PC-9 (cell line): Measurements from ENCODE around the gene RAD51AP2. TPM values are rescaled to one million over a fixed set of nuclear protein-coding genes. Genes with fewer than 3 reads are reported as not detected.

Experiments
- BruUV-seq: library from RNA; stranded (reverse); fragments of 400-500 nt; replicated peaks from 2 replicates; lab custom pipeline; 2021; lab: Mats Ljungman, UMichigan
- CTCF ChIA-PET: fragments of 300-600 bp; sonication (Branson Sonifier 250); formaldehyde crosslinking; loops from one replicate; lab custom pipeline; 2022; ENCODE audit warnings: antibody characterized with exemption; lab: Charles Lee
- POLR2A ChIA-PET: fragments of 300-600 bp; sonication (Branson Sonifier 250); formaldehyde crosslinking; loops from one replicate; lab custom pipeline; 2022; ENCODE audit warnings: antibody characterized with exemption; ENCODE audit not compliant: unreplicated experiment; lab: Charles Lee
- DNase-seq, 2 experiments: peaks; one replicate each; pipeline versions ENCODE4 v3.0.0 to v3.0.0-alpha.2; 2015 to 2022; ENCODE audit warnings: mixed read lengths in 1 of 2
- H2AFZ ChIP-seq: fragments of 200-600 bp; sonication (generic); 2 replicates; pipeline ENCODE4 v1.8.1; 2017; ENCODE audit warnings: antibody characterized with exemption
- H3F3A ChIP-seq: fragments of 200-600 bp; sonication (generic); 2 replicates; pipeline ENCODE4 v1.8.1; 2017; ENCODE audit warnings: antibody characterized with exemption, mild to moderate bottlenecking, low read depth; ENCODE audit not compliant: insufficient read depth
- H3K27ac ChIP-seq: fragments of 200-600 bp; sonication (generic); 2 replicates; pipeline ENCODE4 v1.6.1; 2016; ENCODE audit warnings: mixed run types
- H3K27me3 ChIP-seq: fragments of 200-600 bp; sonication (generic); 2 replicates; pipeline ENCODE4 v1.6.1; 2016; ENCODE audit warnings: low read depth, mixed run types; ENCODE audit not compliant: insufficient read depth
- H3K36me3 ChIP-seq: fragments of 200-600 bp; sonication (generic); 2 replicates; pipeline ENCODE4 v1.6.1; 2016; ENCODE audit warnings: low read depth, mixed run types
- H3K4me1 ChIP-seq: fragments of 200-600 bp; sonication (generic); replicated peaks from 2 replicates; pipeline ENCODE4 v1.6.1; 2016; ENCODE audit warnings: mixed run types; ENCODE audit not compliant: insufficient read depth
- H3K4me2 ChIP-seq: fragments of 200-600 bp; sonication (generic); 2 replicates; pipeline ENCODE4 v1.6.1; 2017; ENCODE audit warnings: mixed run types
- H3K4me3 ChIP-seq: fragments of 200-600 bp; sonication (generic); 2 replicates; pipeline ENCODE4 v1.6.1; 2016; ENCODE audit warnings: mixed run types
- H3K79me2 ChIP-seq: fragments of 200-600 bp; sonication (generic); 2 replicates; pipeline ENCODE4 v1.6.1; 2017; ENCODE audit warnings: low read depth, mixed run types
- H3K9me2 ChIP-seq: fragments of 200-600 bp; sonication (generic); 2 replicates; pipeline ENCODE4 v1.8.1; 2017; ENCODE audit warnings: mild to moderate bottlenecking; ENCODE audit not compliant: insufficient read depth
- H3K9me3 ChIP-seq: fragments of 200-600 bp; sonication (generic); 2 replicates; pipeline ENCODE4 v1.8.1; 2016; ENCODE audit warnings: low read depth; ENCODE audit not compliant: insufficient read depth
- H4K20me1 ChIP-seq: fragments of 200-600 bp; sonication (generic); 2 replicates; pipeline ENCODE4 v1.8.1; 2017; ENCODE audit not compliant: insufficient read depth
- CTCF ChIP-seq: fragments of 200-600 bp; sonication (generic); conservative IDR thresholded peaks from 2 replicates; pipeline ENCODE4 v1.6.1; 2017; ENCODE audit warnings: mixed run types, antibody characterized with exemption, mild to moderate bottlenecking, moderate library complexity
- EZH2 ChIP-seq: fragments of 200-600 bp; sonication (generic); IDR thresholded peaks from 2 replicates; pipeline ENCODE4 v1.8.0; 2017; ENCODE audit warnings: antibody characterized with exemption, low read depth
- intact Hi-C: fragments of 100-400 bp; cut with micrococcal nuclease; formaldehyde crosslinking; loops from one replicate; pipeline ENCODE4 v1.10.0; 2022; ENCODE audit not compliant: unreplicated experiment
- total RNA-seq: library from RNA; stranded (reverse); gene quantifications from 2 replicates; pipeline ENCODE4 v1.2.3, GENCODE V29; 2021

Gene RAD51AP2
- total RNA-seq, 1 experiment from 2014 or later = not detected

DNA sequence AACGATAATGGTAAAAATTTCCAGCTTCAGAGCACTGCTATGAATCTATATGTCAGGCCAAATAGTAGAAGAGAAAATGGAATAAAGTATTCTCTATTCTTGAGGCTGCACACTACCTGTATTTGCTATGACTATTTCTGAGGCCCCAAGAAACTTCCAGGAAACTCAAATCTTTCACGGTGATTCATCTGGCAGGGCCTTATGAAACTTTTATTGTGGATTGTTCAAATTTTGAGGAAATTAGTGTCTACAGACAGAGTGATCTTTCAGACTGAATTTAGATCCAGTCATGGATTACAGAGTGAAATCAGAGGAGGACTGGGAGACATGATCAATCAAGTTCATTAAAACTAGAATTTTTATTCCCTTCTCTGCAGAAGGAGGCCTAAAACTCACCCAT is 18.2 kb upstream of the RAD51AP2 start:
- H4K20me1 ChIP-seq = no peaks in the 10 kb centered on the region
- CTCF ChIA-PET = no interaction called here
- H3K27me3 ChIP-seq = no peaks in the 10 kb centered on the region
- H3K4me2 ChIP-seq = no peak overlapping the region
- no peaks in the 10 kb centered on the region for H3K79me2 ChIP-seq
- peaks cover 14% of the 10 kb centered on the region; the same call in 1 of the 2 replicates for H3K4me1 ChIP-seq
- no peak overlapping the region for H2AFZ ChIP-seq
- H3K27ac ChIP-seq = no peak overlapping the region
- BruUV-seq = no TSS peak
- no peaks in the 10 kb centered on the region for H3K36me3 ChIP-seq
- TF ChIP-seq EZH2 (no peak), CTCF (no peak)
- no peak overlapping the region for H3K4me3 ChIP-seq
- peaks cover 9% of the 10 kb centered on the region; the same call in 1 of the 2 replicates for H3F3A ChIP-seq
- no peak for DNase-seq
- no peaks in the 10 kb centered on the region for H3K9me2 ChIP-seq
- H3K9me3 ChIP-seq = no peaks in the 10 kb centered on the region
- intact Hi-C loops = no loop called here
- POLR2A ChIA-PET = no interaction called here

GRCh38 chr2:17533546-17533945 is 15.3 kb upstream of the RAD51AP2 start:
- Histone ChIP-seq H2AFZ (no peak overlapping the region), H3F3A (no peaks in the 10 kb centered on the region), H3K4me3 (no peak overlapping the region), H3K27ac (no peak overlapping the region), H3K9me2 (no peaks in the 10 kb centered on the region), H3K4me2 (no peak overlapping the region), H3K4me1 (0 out of 2 replicates have a peak, but pooled peaks cover 3% of the 10 kb centered on the region), H3K9me3 (no peaks in the 10 kb centered on the region), H4K20me1 (no peaks in the 10 kb centered on the region), H3K36me3 (no peaks in the 10 kb centered on the region), H3K27me3 (no peaks in the 10 kb centered on the region), H3K79me2 (no peaks in the 10 kb centered on the region)
- intact Hi-C loops = no loop called here
- TF ChIP-seq CTCF (no peak), EZH2 (no peak)
- no peak for DNase-seq
- BruUV-seq = no TSS peak
- CTCF ChIA-PET = no interaction called here
- POLR2A ChIA-PET = no interaction called here

GRCh38 chr2:17529771-17530170 is 11.5 kb upstream of the RAD51AP2 start:
- BruUV-seq = no TSS peak
- Histone ChIP-seq H3K4me2 (no peak overlapping the region), H3K79me2 (no peaks in the 10 kb centered on the region), H3K27me3 (no peaks in the 10 kb centered on the region), H3K36me3 (no peaks in the 10 kb centered on the region), H3K9me2 (no peaks in the 10 kb centered on the region), H3K4me1 (no peaks in the 10 kb centered on the region), H3K4me3 (no peak overlapping the region), H3K9me3 (no peaks in the 10 kb centered on the region), H2AFZ (no peak overlapping the region), H4K20me1 (no peaks in the 10 kb centered on the region), H3K27ac (no peak overlapping the region), H3F3A (no peaks in the 10 kb centered on the region)
- CTCF ChIA-PET = no interaction called here
- no peak for DNase-seq
- POLR2A ChIA-PET = no interaction called here
- intact Hi-C loops = no loop called here
- no peak for TF ChIP-seq EZH2

GRCh38 chr2:17522303-17522702 is 4.1 kb upstream of the RAD51AP2 start:
- H3K4me2 ChIP-seq = no peak overlapping the region
- no peaks in the 10 kb centered on the region for H3K27me3 ChIP-seq
- H3F3A ChIP-seq = no peaks in the 10 kb centered on the region
- no peak overlapping the region for H3K4me3 ChIP-seq
- TF ChIP-seq CTCF = no peak
- H3K79me2 ChIP-seq = no peaks in the 10 kb centered on the region
- H2AFZ ChIP-seq = no peak overlapping the region
- no peaks in the 10 kb centered on the region for H4K20me1 ChIP-seq
- no peaks in the 10 kb centered on the region for H3K9me3 ChIP-seq
- ChIA-PET POLR2A (no interaction called here), CTCF (no interaction called here)
- intact Hi-C loops = no loop called here
- no peak overlapping the region for H3K27ac ChIP-seq
- H3K36me3 ChIP-seq = no peaks in the 10 kb centered on the region
- no TSS peak for BruUV-seq
- no peaks in the 10 kb centered on the region for H3K9me2 ChIP-seq
- no peaks in the 10 kb centered on the region; the same call in 1 of the 2 replicates for H3K4me1 ChIP-seq
- no peak for DNase-seq
